Right hindlimb (tissue), 1 donor: ENCODE measurements around the gene ANKRD61.
"Not testable (repeated sequence)": the region's sequence is repeated elsewhere in the genome, so short reads cannot be mapped to it uniquely, and the experiment has no call there.

Source experiments
- DNase-seq: peaks from one replicate; pipeline ENCODE4 v3.0.0-alpha.2; 2018

ANKRD61 gene

DNA sequence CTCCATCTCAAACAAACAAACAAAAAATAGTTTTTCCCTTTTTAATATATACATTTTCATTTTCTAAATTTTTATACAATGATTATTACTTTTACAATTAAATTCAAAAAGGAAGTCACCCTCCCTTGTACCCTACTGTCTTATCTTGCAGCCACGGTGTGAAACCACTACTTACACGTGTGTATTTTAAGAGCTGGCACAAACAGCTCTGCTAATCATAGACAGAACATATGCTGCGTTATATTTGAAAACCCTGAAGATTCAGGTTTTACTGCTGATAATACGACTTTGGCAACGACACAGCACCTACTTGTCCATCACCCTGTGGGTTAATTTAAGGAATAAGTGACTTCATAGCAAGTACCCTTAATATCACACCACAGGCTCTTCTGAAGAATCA, 991 bp downstream of the ANKRD61 start:
- DNase-seq: no peak

DNA sequence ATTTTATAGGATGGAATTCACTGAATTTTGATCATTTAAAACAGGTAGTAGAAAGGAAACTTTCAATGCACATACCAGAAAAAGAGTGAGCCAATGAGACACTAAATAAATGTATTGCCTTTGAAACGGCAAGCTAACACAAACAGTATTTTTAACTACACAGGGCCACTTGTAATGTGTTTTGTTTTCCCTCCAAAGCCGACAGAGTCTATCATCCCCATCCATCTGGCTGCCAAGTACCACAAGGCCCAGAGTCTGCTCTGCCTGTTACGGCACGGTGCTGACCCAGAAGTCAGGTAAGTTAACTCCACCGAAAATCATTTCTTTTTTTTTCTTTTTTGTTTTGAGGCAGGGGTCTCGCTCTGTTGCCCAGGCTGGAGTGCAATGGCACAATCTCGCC, 1.5 kb downstream of the ANKRD61 start:
- DNase-seq: no peak

DNA sequence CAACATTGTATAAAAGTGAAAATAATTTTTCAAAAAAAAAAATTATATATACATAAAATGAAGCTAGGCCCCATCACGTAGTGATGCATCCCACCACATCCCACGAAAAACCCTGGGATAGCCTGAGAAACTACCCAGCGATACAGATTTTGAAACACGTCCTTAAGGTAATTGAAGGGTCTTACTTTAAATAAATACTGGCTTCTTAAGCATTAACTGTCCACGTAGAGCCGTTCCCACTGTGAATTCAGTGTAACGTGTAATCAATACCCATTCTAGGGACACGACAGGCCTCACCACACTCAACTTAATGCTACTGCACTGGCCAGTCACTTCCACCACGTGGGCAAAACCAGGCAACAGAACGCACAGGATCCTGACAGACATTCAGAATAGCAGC, 4.0 kb downstream of the ANKRD61 start:
- no peak for DNase-seq

DNA sequence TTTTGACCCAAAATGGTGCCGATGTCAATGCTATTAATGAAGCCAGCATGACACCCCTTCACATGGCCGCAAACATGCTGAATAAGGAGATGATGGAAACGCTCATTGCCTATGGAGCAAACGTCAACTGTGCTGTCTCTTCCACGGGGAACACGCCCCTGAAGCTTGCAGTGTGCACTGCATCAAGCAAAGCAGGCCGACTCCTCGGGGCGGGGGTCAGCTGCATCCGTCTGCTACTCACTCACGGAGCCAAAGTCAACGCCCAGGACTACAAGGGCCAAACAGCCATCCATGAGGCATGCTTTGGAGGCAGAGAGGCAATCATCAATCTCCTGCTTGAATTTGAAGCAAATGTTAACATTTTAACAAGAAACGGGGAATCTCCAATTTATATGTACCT, 4.5 kb downstream of the ANKRD61 start:
- no peak for DNase-seq

DNA sequence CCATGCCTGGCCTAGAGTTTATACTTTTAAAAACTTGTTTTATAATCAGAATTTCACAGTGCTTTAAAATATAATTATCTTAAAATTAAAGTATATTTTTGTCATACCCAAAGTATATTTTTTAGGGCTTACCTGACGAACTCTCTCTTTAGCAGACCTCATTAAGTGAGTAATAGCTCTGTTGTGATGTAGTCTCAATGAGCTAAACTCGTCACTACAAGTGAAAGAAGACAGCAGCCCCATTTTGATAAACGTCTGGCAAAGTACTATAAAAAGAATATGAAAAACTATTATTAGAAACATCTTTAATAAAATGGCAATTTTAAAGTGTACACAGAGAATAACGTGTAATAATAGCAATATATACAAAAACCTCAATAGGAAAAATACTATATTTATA, 18.6 kb downstream of the ANKRD61 start:
- DNase-seq: no peak

DNA sequence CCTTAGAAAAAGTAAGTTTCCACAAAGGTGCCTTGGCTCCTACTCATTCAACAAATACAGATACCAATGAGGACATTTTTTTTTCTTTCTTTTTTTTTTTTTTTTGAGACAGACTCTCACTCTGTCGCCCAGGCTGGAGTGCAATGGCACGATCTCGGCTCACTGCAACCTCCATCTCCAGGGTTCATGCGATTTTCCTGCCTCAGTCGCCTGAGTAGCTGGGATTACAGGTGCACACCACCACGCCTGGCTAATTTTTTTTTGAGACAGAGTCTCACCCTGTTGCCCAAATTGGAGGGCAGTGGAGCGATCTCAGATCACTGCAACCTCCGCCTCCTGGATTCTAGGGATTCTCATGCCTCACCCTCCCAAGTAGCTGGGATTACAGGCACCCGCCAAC, 20.0 kb downstream of the ANKRD61 start:
- DNase-seq: not testable (repeated sequence)

DNA sequence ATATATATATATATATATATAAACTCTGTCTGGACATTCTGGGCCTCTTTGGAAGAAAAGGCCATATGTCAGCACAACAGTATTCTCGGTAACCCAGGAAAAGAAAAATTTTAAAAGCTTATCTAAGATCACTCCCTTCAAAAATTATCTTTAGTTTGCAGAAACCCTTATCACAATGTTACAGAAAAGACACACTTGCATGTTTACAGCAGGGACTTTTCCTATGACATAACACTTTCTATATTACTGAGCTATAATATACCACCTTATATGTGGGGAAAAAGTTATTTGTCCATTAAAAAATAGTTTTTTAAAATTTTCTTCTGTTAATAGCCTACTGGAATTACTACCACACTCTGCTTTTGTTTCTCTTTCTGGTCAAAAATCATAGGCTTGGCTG, 25.4 kb downstream of the ANKRD61 start:
- no peak for DNase-seq

DNA sequence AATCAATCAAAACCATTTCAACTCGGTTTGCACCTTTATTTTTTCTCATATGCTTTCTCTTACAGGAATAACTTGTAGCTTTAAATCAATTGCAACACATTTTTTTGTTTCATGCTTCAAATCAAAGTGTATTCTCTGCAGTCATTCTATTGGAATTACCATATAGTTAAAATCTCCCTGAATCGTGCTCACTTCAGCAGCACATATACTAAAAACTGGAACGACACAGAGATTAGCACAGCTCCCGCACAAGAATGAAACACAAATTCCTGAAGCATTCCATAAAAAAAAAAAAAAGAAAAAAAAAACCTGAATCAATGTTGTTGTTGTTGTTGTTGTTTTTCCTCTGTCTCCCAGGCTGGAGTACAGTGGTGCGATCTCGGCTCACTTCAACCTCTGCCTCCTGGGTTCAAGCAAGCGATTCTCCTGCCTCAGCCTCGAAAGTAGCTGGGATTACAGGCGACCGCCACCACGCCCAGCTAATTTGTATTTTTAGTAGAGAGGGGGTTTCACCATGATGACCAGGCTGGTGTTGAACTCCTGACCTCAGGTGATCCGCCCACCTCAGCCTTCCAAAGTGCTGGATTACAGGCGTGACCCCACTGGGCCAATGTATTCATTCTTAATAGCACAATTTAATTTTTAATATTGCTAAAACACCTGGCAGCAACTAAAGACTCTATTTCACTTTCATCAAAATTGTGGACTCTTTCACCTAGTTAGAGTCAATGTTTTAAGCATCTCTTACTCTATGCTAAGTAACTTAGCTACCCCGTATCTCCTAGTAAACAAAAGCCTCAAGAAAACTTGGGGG, 26.3 kb downstream of the ANKRD61 start:
- DNase-seq: no peak

DNA sequence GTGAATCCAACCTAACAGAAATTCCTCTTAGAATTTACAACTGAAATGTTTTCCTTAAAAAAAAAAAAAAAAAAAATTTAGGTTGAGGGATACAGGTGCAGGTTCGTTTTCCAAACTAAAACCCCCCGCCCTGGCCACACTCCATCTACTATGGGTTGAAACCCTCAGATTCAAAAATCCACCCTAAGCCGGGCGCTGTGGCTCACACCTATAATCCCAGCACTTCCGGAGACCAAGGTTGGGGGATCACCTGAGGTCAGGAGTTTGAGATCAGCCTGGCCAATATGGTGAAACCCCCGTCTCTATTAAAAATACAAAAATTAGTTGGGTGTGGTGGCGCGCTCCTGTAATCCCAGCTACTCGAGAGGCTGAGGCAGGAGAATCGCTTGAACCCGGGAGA, 28.8 kb downstream of the ANKRD61 start:
- DNase-seq: not testable (repeated sequence)

DNA sequence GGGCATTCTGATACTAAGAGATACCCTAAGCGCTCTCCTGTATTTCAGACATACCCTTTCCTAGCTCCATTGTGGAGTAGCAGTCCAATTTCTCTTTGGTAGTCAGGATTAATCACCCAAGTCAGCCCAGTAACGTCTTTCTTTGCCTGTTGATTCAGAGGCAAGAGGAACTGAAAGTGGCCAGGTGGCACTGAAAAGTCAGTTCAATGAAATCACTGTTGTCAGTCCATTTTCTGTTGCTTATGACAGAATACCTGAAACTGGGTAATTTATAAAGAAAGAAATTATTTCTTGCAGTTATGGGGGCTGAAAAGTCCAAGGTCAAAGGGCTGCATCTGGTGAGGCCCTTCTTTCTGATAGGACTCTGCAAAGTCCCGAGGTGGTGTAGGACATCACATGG, 40.2 kb downstream of the ANKRD61 start:
- no peak for DNase-seq

DNA sequence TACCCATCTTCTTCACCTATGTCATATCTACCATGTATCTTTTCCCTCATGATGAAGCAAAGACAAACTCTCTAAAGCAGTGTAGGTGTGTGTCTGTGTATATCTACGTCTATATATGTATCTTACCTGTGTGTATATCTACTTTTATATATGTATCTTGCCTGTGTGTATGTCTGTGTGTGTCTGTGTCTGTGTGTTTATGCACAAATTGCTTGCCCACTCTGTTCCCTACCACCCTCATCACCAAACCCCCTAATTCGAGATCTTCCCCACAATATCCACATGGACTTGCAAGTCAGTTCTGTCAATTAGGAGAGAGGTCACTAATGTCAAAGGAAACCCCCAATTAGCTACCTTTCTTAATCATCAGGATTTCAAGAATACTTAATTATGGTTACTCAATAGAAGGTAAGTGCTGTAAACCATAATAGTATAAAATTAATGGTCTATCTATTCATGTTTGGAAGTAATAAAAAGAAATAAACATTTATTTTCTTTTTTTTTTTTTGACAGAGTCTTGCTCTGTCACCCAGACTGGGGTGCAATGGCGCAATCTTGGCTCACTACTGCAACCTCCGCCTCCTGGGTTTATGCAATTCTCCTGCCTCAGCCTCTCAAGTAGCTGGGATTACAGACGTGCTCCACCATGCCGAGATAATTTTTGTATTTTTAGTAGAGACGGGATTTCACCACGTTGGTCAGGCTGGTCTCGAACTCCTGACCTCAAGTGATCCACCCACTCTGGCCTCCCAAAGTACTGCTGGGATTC, 43.6 kb downstream of the ANKRD61 start:
- no peak for DNase-seq

DNA sequence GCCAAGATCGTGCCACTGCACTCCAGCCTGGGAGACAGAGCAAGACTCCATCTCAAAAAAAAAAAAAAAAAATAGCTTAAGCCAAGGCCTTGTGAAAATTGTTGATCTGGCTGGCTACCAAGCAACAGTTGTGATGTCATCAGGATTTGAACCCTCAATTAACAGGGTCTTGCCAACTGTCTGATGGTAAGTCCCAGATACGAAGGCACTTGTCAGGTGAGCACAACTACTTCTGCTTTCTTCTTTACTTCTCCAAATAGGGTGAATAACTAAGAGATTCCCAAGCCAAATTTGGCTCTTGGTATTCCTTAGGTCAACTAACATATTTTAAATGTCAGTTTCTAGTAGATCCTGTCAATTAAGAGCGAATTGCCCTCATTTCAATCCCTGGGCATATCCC, 47.4 kb downstream of the ANKRD61 start:
- no peak for DNase-seq

DNA sequence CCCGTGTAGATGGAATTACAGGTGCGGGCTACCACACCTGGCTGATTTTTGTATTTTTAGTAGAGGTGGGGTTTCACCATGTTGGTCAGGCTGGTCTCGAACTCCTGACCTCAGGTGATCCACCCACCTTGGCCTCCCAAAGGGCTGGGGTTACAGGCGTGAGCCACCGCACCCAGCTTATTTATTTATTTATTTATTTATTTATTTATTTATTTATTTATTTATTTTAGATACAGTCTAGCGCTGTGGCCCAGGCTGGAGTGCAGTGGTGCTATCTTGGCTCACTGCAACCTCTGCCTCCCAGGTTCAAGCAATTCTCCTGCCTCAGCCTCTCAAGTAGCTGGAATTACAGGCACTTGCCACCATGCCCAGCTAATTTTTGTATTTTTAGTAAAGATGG, 51.9 kb downstream of the ANKRD61 start:
- not testable (repeated sequence) for DNase-seq
